Measurements from ENCODE around the gene ENOX2. TPM values are rescaled to one million over a fixed set of nuclear protein-coding genes. Genes with fewer than 3 reads are reported as not detected.

Gene ENOX2
- polyA plus RNA-seq, 3 donors = 6.8 to 22.1 (median 14.7) TPM

DNA sequence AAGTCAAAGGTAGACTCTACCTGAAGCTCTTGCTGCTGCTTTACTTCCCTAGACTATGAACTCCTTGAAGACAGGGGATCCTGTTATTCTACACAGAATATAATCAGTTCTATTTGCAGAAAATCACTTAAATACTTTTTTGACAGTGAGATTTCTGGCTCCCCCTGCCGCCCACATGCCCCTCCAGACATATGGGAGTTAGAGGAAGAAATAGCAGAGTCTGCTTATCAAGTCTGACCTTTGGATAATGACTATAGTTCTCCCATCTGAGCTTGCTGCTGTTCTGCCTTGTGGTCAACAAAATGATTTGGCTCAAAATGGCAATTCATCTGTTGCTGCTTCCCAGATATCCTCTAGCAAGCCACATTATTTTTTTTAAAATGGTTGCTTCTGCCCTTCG lies 101.1 kb downstream of the ENOX2 start:
- H3K27ac Mint-ChIP-seq = no peak overlapping the region
- TF ChIP-seq, protein P1, sequence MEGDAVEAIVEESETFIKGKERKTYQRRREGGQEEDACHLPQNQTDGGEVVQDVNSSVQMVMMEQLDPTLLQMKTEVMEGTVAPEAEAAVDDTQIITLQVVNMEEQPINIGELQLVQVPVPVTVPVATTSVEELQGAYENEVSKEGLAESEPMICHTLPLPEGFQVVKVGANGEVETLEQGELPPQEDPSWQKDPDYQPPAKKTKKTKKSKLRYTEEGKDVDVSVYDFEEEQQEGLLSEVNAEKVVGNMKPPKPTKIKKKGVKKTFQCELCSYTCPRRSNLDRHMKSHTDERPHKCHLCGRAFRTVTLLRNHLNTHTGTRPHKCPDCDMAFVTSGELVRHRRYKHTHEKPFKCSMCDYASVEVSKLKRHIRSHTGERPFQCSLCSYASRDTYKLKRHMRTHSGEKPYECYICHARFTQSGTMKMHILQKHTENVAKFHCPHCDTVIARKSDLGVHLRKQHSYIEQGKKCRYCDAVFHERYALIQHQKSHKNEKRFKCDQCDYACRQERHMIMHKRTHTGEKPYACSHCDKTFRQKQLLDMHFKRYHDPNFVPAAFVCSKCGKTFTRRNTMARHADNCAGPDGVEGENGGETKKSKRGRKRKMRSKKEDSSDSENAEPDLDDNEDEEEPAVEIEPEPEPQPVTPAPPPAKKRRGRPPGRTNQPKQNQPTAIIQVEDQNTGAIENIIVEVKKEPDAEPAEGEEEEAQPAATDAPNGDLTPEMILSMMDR (IDR thresholded peaks at IDR 0.05) = no peak
- no peaks in the 10 kb centered on the region for H3K79me2 ChIP-seq (ENCODE audit: insufficient read depth, low read length)
- no peak overlapping the region for H2AFZ ChIP-seq (ENCODE audit: insufficient read depth, low read depth, low read length, poor library complexity, severe bottlenecking)
- no peak overlapping the region for H3K4me3 ChIP-seq (replicated peaks in 1 of 3; ENCODE audit: low read depth in 2 of 3, low read length in 3 of 3)
- H3K36me3 Mint-ChIP-seq = peaks cover 4 to 5% of the 10 kb centered on the region in 2 donors
- no peak overlapping the region for H3K9ac ChIP-seq (ENCODE audit: insufficient read depth, low read length, poor library complexity, severe bottlenecking)
- peaks cover 0 to 2% (median 0%) of the 10 kb centered on the region in 3 donors for H3K27me3 Mint-ChIP-seq (ENCODE audit: low read depth in 3 of 3)
- DNase-seq = no peak
- intact Hi-C loops (cut with micrococcal nuclease) = no loop called here
- WGBS (ENCODE audit: insufficient coverage) = 100% methylated on average over 1 of the region's 2 CpGs
- no peak overlapping the region for H3K4me3 Mint-ChIP-seq
- no peak overlapping the region for H3K27ac ChIP-seq (ENCODE audit: low read depth in 1 of 2, low read length in 2 of 2)
- H3K27me3 ChIP-seq (ENCODE audit: control insufficient read depth in 2 of 2, insufficient read depth in 2 of 2, low read length in 2 of 2) = peaks cover 0 to 2% of the 10 kb centered on the region in 2 donors
- no peak overlapping the region for H3K4me2 ChIP-seq (replicated peaks; ENCODE audit: extremely low read depth, low read length, poor library complexity, severe bottlenecking)
- H3K4me1 ChIP-seq (ENCODE audit: control insufficient read depth in 1 of 2, insufficient read depth in 2 of 2, low read length in 2 of 2) = no peaks in the 10 kb centered on the region
- no peaks in the 10 kb centered on the region for H3K9me3 ChIP-seq (replicated peaks in 1 of 2; ENCODE audit: control insufficient read depth in 1 of 2, insufficient read depth in 1 of 2, low read length in 2 of 2)
- H3K4me1 Mint-ChIP-seq = no peaks in the 10 kb centered on the region
- H3K36me3 ChIP-seq (replicated peaks in 1 of 2; ENCODE audit: control insufficient read depth in 1 of 2, insufficient read depth in 2 of 2, low read length in 2 of 2) = no peaks in the 10 kb centered on the region
- H3K9me3 Mint-ChIP-seq = no peaks in the 10 kb centered on the region
- H4K20me1 ChIP-seq (ENCODE audit: insufficient read depth, low read length) = no peaks in the 10 kb centered on the region

DNA sequence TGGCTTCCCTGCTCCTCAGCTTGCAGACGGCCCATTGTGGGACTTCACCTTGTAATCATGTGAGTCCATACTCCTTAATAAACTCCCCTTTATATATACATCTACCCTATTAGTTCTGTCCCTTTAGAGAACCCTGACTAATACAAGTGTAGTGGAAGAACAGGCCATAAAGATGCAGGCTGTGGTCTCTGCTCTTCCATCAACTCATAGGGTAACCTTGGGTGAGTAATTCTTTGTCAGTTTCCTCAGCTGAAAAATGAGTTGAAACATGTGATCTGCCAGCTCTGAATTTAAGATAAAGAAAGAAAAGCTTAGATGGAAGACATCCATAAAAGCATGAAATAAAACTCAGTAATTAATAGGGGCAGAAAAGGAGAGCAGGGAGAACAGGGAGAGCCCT lies 103.6 kb downstream of the ENOX2 start:
- peaks cover 0 to 2% (median 0%) of the 10 kb centered on the region in 3 donors for H3K27me3 Mint-ChIP-seq (ENCODE audit: low read depth in 3 of 3)
- H3K4me3 Mint-ChIP-seq = no peak overlapping the region
- no peak for DNase-seq
- H3K27me3 ChIP-seq (ENCODE audit: control insufficient read depth in 2 of 2, insufficient read depth in 2 of 2, low read length in 2 of 2) = no peaks in the 10 kb centered on the region
- no peaks in the 10 kb centered on the region for H4K20me1 ChIP-seq (ENCODE audit: insufficient read depth, low read length)
- no peak overlapping the region for H3K4me3 ChIP-seq (replicated peaks in 1 of 3; ENCODE audit: low read depth in 2 of 3, low read length in 3 of 3)
- peaks cover 3 to 5% of the 10 kb centered on the region in 2 donors for H3K36me3 Mint-ChIP-seq
- H3K9me3 ChIP-seq (replicated peaks in 1 of 2; ENCODE audit: control insufficient read depth in 1 of 2, insufficient read depth in 1 of 2, low read length in 2 of 2) = no peaks in the 10 kb centered on the region
- no peak overlapping the region for H3K9ac ChIP-seq (ENCODE audit: insufficient read depth, low read length, poor library complexity, severe bottlenecking)
- no peak overlapping the region for H3K27ac ChIP-seq (ENCODE audit: low read depth in 1 of 2, low read length in 2 of 2)
- intact Hi-C loops (cut with micrococcal nuclease) = no loop called here
- no peak overlapping the region for H2AFZ ChIP-seq (ENCODE audit: insufficient read depth, low read depth, low read length, poor library complexity, severe bottlenecking)
- H3K79me2 ChIP-seq (ENCODE audit: insufficient read depth, low read length) = no peaks in the 10 kb centered on the region
- no peaks in the 10 kb centered on the region for H3K36me3 ChIP-seq (replicated peaks in 1 of 2; ENCODE audit: control insufficient read depth in 1 of 2, insufficient read depth in 2 of 2, low read length in 2 of 2)
- no peak overlapping the region for H3K27ac Mint-ChIP-seq
- H3K9me3 Mint-ChIP-seq = no peaks in the 10 kb centered on the region
- WGBS (ENCODE audit: insufficient coverage) = no CpG with 5 or more reads among the region's 1 CpG
- H3K4me1 ChIP-seq (ENCODE audit: control insufficient read depth in 1 of 2, insufficient read depth in 2 of 2, low read length in 2 of 2) = no peaks in the 10 kb centered on the region
- TF ChIP-seq, protein P1 (IDR thresholded peaks at IDR 0.05) = no peak
- H3K4me1 Mint-ChIP-seq = no peaks in the 10 kb centered on the region
- H3K4me2 ChIP-seq (replicated peaks; ENCODE audit: extremely low read depth, low read length, poor library complexity, severe bottlenecking) = no peak overlapping the region

Data from CD14-positive monocyte (primary cell).